A673 (cell line): ENCODE results near the gene ENOX2.

ENCODE experiments used
- CTCF ChIP-seq: fragments of 300-800, 200-600 bp; sonication (generic); conservative IDR thresholded peaks from 2 replicates; pipeline ENCODE4 v1.5.1; 2017; ENCODE audit warnings: low read depth, mild to moderate bottlenecking, antibody characterized with exemption, low read length, moderate library complexity, mixed read lengths
- EZH2 ChIP-seq: fragments of 200-600 bp; sonication (generic); IDR thresholded peaks from 2 replicates; pipeline ENCODE4 v1.6.1; 2017; ENCODE audit warnings: borderline replicate concordance, low read depth, mild to moderate bottlenecking, mixed read lengths, antibody characterized with exemption, low read length; ENCODE audit not compliant: poor library complexity, severe bottlenecking

GRCh38 chrX:130746709-130747342, 156.2 kb downstream of the ENOX2 start:
- no peak for TF ChIP-seq CTCF
- TF ChIP-seq EZH2 = no peak
